ENCODE data around the gene FLT3. TPM values are rescaled to one million over a fixed set of nuclear protein-coding genes. Genes with fewer than 3 reads are reported as not detected.
"Not testable (repeated sequence)": the region's sequence is repeated elsewhere in the genome, so short reads cannot be mapped to it uniquely, and the experiment has no call there.

Gene FLT3
- total RNA-seq, 5 donors from 2014 or later (not counting 1 experiment from before 2014, with no cell fraction given) = 0.13 to 0.48 (median 0.26) TPM

- Mint-ChIP-seq H3K36me3 (no peaks in the 10 kb centered on the region), H3K4me1 (peaks cover 21 to 37% (median 36%) of the 10 kb centered on the region in 3 donors), H3K9me3 (no peaks in the 10 kb centered on the region), H3K27ac (no peak overlapping the region), H3K27me3 (peaks cover 53 to 80% of the 10 kb centered on the region in 2 donors), H3K4me3 (no peak overlapping the region)
- no CpG with 5 or more reads among the region's 15 CpGs for WGBS (ENCODE audit: insufficient coverage)
- DNase-seq = no peak
- Histone ChIP-seq H3K4me1 (ENCODE audit: control insufficient read depth in 1 of 2, extremely low read depth in 1 of 2, insufficient read depth in 2 of 2, low read length in 2 of 2) (peaks cover 0 to 29% of the 10 kb centered on the region in 2 experiments), H3K9me3 (no peaks in the 10 kb centered on the region), H3K36me3 (ENCODE audit: control insufficient read depth in 2 of 2, extremely low read depth in 1 of 2, insufficient read depth in 1 of 2, low read length in 1 of 2) (no peaks in the 10 kb centered on the region), H3K27ac (ENCODE audit: low read length) (no peak overlapping the region), H3K4me3 (ENCODE audit: control insufficient read depth in 1 of 2, extremely low read depth in 1 of 2, low read length in 1 of 2) (no peak overlapping the region), H3K27me3 (replicated peaks in 1 of 2; ENCODE audit: control insufficient read depth in 2 of 2, extremely low read depth in 1 of 2, insufficient read depth in 2 of 2, low read length in 1 of 2) (peaks cover 19 to 85% of the 10 kb centered on the region in 2 experiments)
- CTCF ChIA-PET = interaction anchor here in 1 of 2 donors (0.6 kb wide), 1 partner anchor 9 kb away, joined by 7 read pairs; no protein-coding TSS in a partner anchor
- no peak for ATAC-seq (replicated peaks in 1 of 4)
- POLR2A ChIA-PET = interaction anchor here in 1 of 2 donors (0.6 kb wide), 1 partner anchor 848 kb away, joined by 3 read pairs; no protein-coding TSS in a partner anchor
Measured at GRCh38 chr13:27964741-27965323, 135.5 kb downstream of the FLT3 start.

DNA sequence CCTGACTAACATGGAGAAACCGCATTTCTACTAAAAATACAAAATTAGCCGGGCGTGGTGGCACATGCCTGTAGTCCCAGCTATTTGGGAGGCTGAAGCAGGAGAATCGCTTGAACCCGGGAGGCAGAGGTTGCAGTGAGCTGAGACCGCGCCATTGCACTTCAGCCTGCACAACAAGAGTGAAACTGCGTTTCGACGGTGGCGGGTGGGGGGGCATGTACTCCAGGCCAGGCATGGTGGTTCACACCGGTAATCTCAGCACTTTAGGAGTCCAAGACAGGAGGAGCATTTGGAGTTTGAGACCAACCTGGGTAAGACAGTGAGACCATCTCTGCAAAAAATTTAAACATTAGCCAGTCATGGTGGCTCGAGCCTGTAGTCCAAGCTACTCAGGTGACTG, 136.2 kb downstream of the FLT3 start:
- 69% methylated on average over 12 of the region's 13 CpGs for WGBS (ENCODE audit: insufficient coverage)
- peaks cover 14 to 33% (median 30%) of the 10 kb centered on the region in 3 donors for H3K4me1 Mint-ChIP-seq
- H3K9me3 Mint-ChIP-seq; H3K27ac Mint-ChIP-seq; DNase-seq; H3K9me3 ChIP-seq; H3K27ac ChIP-seq (ENCODE audit: low read length); H3K4me3 Mint-ChIP-seq; H3K36me3 Mint-ChIP-seq; ATAC-seq (replicated peaks in 1 of 4); H3K36me3 ChIP-seq (ENCODE audit: control insufficient read depth in 2 of 2, extremely low read depth in 1 of 2, insufficient read depth in 1 of 2, low read length in 1 of 2); H3K4me3 ChIP-seq (ENCODE audit: control insufficient read depth in 1 of 2, extremely low read depth in 1 of 2, low read length in 1 of 2): not testable (repeated sequence)
- Histone ChIP-seq H3K27me3 (replicated peaks in 1 of 2; ENCODE audit: control insufficient read depth in 2 of 2, extremely low read depth in 1 of 2, insufficient read depth in 2 of 2, low read length in 1 of 2) (peaks cover 17 to 85% of the 10 kb centered on the region in 2 experiments), H3K4me1 (ENCODE audit: control insufficient read depth in 1 of 2, extremely low read depth in 1 of 2, insufficient read depth in 2 of 2, low read length in 2 of 2) (peaks cover 0 to 29% of the 10 kb centered on the region in 2 experiments)
- POLR2A ChIA-PET = interaction anchor here in 1 of 2 donors (0.6 kb wide), 1 partner anchor 849 kb away, joined by 3 read pairs; no protein-coding TSS in a partner anchor
- CTCF ChIA-PET = interaction anchor here in 1 of 2 donors (0.6 to 0.7 kb wide), 2 partner anchors 8 to 1931 kb away, joined by 3 to 7 read pairs; no protein-coding TSS in a partner anchor
- H3K27me3 Mint-ChIP-seq = peaks cover 48 to 79% of the 10 kb centered on the region in 2 donors

DNA sequence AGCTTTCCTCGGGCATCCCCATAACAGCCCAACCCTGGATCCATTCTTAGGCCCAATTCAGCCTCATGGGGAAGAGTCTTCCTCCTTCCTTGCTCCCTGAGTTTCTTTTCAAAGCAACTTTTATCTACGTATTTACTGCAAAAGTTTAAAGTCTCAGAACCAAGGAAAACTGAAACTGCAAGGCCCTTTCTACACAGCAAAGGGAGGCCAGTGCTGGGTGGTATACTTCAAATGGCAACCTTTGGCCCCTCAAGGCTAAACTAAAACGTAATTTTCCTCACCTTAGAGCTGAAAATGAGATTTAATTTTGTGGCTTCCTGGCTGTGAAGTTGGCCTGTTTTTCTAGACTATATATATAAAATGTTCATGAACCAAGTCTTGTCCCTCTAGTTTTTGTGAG, 136.9 kb downstream of the FLT3 start:
- WGBS (ENCODE audit: insufficient coverage) = 80% methylated on average over 1 of the region's 3 CpGs
- Histone ChIP-seq H3K4me3 (ENCODE audit: control insufficient read depth in 1 of 2, extremely low read depth in 1 of 2, low read length in 1 of 2) (no peak overlapping the region), H3K9me3 (no peaks in the 10 kb centered on the region), H3K27me3 (replicated peaks in 1 of 2; ENCODE audit: control insufficient read depth in 2 of 2, extremely low read depth in 1 of 2, insufficient read depth in 2 of 2, low read length in 1 of 2) (peaks cover 17 to 83% of the 10 kb centered on the region in 2 experiments), H3K36me3 (ENCODE audit: control insufficient read depth in 2 of 2, extremely low read depth in 1 of 2, insufficient read depth in 1 of 2, low read length in 1 of 2) (no peaks in the 10 kb centered on the region), H3K27ac (ENCODE audit: low read length) (no peak overlapping the region), H3K4me1 (ENCODE audit: control insufficient read depth in 1 of 2, extremely low read depth in 1 of 2, insufficient read depth in 2 of 2, low read length in 2 of 2) (peaks cover 0 to 29% of the 10 kb centered on the region in 2 experiments)
- ChIA-PET POLR2A (no interaction called here), CTCF (interaction anchor here in 1 of 2 donors (0.7 kb wide), 1 partner anchor 1930 kb away, joined by 3 read pairs; no protein-coding TSS in a partner anchor)
- no peaks in the 10 kb centered on the region for H3K36me3 Mint-ChIP-seq
- peaks cover 12 to 31% (median 29%) of the 10 kb centered on the region in 3 donors for H3K4me1 Mint-ChIP-seq
- DNase-seq = no peak
- no peaks in the 10 kb centered on the region for H3K9me3 Mint-ChIP-seq
- H3K4me3 Mint-ChIP-seq = no peak overlapping the region
- no peak for ATAC-seq (replicated peaks in 1 of 4)
- H3K27ac Mint-ChIP-seq = no peak overlapping the region
- peaks cover 52 to 83% of the 10 kb centered on the region in 2 donors for H3K27me3 Mint-ChIP-seq

- no peaks in the 10 kb centered on the region for H3K36me3 ChIP-seq (ENCODE audit: control insufficient read depth in 2 of 2, extremely low read depth in 1 of 2, insufficient read depth in 1 of 2, low read length in 1 of 2)
- H3K27me3 ChIP-seq (replicated peaks in 1 of 2; ENCODE audit: control insufficient read depth in 2 of 2, extremely low read depth in 1 of 2, insufficient read depth in 2 of 2, low read length in 1 of 2) = peaks cover 17 to 85% of the 10 kb centered on the region in 2 experiments
- DNase-seq = no peak
- Mint-ChIP-seq H3K36me3 (no peaks in the 10 kb centered on the region), H3K4me1 (peaks cover 11 to 30% (median 27%) of the 10 kb centered on the region in 3 donors), H3K27me3 (peaks cover 53 to 87% of the 10 kb centered on the region in 2 donors), H3K27ac (no peak overlapping the region), H3K4me3 (no peak overlapping the region), H3K9me3 (no peaks in the 10 kb centered on the region)
- no peak overlapping the region for H3K27ac ChIP-seq (ENCODE audit: low read length)
- CTCF ChIA-PET = no interaction called here
- H3K4me3 ChIP-seq (ENCODE audit: control insufficient read depth in 1 of 2, extremely low read depth in 1 of 2, low read length in 1 of 2) = no peak overlapping the region
- H3K4me1 ChIP-seq (ENCODE audit: control insufficient read depth in 1 of 2, extremely low read depth in 1 of 2, insufficient read depth in 2 of 2, low read length in 2 of 2) = peaks cover 0 to 26% of the 10 kb centered on the region in 2 experiments
- ATAC-seq (replicated peaks in 1 of 4) = no peak
- POLR2A ChIA-PET = no interaction called here
- WGBS (ENCODE audit: insufficient coverage) = 64% methylated on average over 7 of the region's 9 CpGs
- H3K9me3 ChIP-seq = no peaks in the 10 kb centered on the region
Measured at GRCh38 chr13:27962982-27963381, 137.4 kb downstream of the FLT3 start.

DNA sequence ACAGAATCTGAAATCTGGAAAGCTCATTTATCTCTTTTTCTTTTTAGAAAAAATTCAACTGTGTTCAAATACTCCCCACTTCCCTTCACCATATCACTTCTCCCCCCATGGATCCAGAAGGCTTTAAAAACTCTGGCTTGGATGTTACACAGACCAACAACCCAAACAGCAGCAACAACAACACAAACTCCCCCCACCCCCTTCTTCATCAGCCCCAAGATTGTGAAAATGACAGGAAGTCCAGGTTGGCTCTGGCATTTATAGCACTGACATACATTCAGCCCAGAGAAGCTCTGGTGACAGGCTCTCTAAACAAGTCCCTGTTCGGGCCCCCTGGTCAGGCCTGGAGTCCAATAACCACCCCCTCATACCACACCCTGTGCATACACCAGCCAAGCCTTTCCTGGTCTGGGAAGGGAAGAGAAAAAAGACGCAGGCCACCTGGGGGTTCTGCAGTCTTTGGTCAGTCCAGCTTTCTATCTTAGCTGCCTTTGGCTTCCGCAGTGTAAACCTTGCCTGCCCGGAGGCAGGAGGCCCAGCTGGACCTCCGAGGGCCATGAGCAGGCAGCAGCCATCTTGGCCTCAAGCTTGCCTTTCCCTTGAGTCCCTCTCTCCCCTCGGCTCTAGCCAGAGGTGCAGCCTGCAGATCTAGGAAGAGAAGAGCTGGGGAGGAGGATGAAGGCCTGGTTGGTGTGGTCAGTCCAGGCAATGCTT, 138.1 kb downstream of the FLT3 start:
- ATAC-seq (replicated peaks in 1 of 4) (no peak), DNase-seq (no peak)
- ChIA-PET CTCF (interaction anchor here in 1 of 2 donors (0.6 kb wide), 1 partner anchor 39 kb away, joined by 5 read pairs; no protein-coding TSS in a partner anchor), POLR2A (no interaction called here)
- Mint-ChIP-seq H3K4me3 (no peak overlapping the region), H3K36me3 (no peaks in the 10 kb centered on the region), H3K27me3 (peaks cover 49 to 87% of the 10 kb centered on the region in 2 donors), H3K9me3 (no peaks in the 10 kb centered on the region), H3K4me1 (peaks cover 4 to 23% (median 21%) of the 10 kb centered on the region in 3 donors), H3K27ac (no peak overlapping the region)
- no peak overlapping the region for H3K27ac ChIP-seq (ENCODE audit: low read length)
- H3K9me3 ChIP-seq = no peaks in the 10 kb centered on the region
- peaks cover 17 to 83% of the 10 kb centered on the region in 2 experiments for H3K27me3 ChIP-seq (replicated peaks in 1 of 2; ENCODE audit: control insufficient read depth in 2 of 2, extremely low read depth in 1 of 2, insufficient read depth in 2 of 2, low read length in 1 of 2)
- H3K36me3 ChIP-seq (ENCODE audit: control insufficient read depth in 2 of 2, extremely low read depth in 1 of 2, insufficient read depth in 1 of 2, low read length in 1 of 2) = no peaks in the 10 kb centered on the region
- H3K4me1 ChIP-seq (ENCODE audit: control insufficient read depth in 1 of 2, extremely low read depth in 1 of 2, insufficient read depth in 2 of 2, low read length in 2 of 2) = peaks cover 0 to 20% of the 10 kb centered on the region in 2 experiments
- WGBS (ENCODE audit: insufficient coverage) = 69% methylated on average over 4 of the region's 6 CpGs
- H3K4me3 ChIP-seq (ENCODE audit: control insufficient read depth in 1 of 2, extremely low read depth in 1 of 2, low read length in 1 of 2) = no peak overlapping the region
